Neutrophil (primary cell): Measurements from ENCODE around the gene ECM1.
A peak's percentile ranks its signal among the peaks of the same experiment; 100 is the strongest.

Experiments used
- H3K27ac ChIP-seq: fragments of 200-600 bp; sonication (generic); 2 replicates; pipeline ENCODE4 v1.5.1; 2016; ENCODE audit warnings: mild to moderate bottlenecking, moderate library complexity
- H3K27me3 ChIP-seq: fragments of 200-600 bp; sonication (generic); 2 replicates; pipeline ENCODE4 v1.6.0; 2016; ENCODE audit warnings: mild to moderate bottlenecking
- H3K36me3 ChIP-seq: fragments of 200-600 bp; sonication (generic); 2 replicates; pipeline ENCODE4 v1.5.1; 2017
- H3K4me1 ChIP-seq, 2 experiments: fragments of 200-600 bp in 1 of 2; sonication (generic) in 1 of 2; 1 replicate in 1 of 2; 2 replicates in 1 of 2; pipeline versions ENCODE4 v1.5.1 to v1.6.1; 2013 to 2016; ENCODE audit warnings: low read depth in 1 of 2, low read length in 1 of 2, mild to moderate bottlenecking in 1 of 2, moderate library complexity in 1 of 2; ENCODE audit not compliant: control insufficient read depth in 1 of 2, insufficient read depth in 1 of 2
- H3K4me3 ChIP-seq, 2 experiments: fragments of 200-600 bp in 1 of 2; sonication (generic) in 1 of 2; 1 replicate in 1 of 2; 2 replicates in 1 of 2; pipeline ENCODE4 v1.5.1; 2013 to 2016; ENCODE audit warnings: low read depth in 1 of 2, low read length in 1 of 2, mild to moderate bottlenecking in 1 of 2, moderate library complexity in 1 of 2
- H3K9me3 ChIP-seq: fragments of 200-600 bp; sonication (generic); 2 replicates; pipeline ENCODE4 v1.5.1; 2016
- TF ChIP-seq, protein P1 (sequence below): fragments of 200-600 bp; sonication (generic); IDR thresholded peaks from 2 replicates; pipeline ENCODE4 v1.5.1; 2016; ENCODE audit warnings: antibody characterized with exemption

The ECM1 gene

DNA sequence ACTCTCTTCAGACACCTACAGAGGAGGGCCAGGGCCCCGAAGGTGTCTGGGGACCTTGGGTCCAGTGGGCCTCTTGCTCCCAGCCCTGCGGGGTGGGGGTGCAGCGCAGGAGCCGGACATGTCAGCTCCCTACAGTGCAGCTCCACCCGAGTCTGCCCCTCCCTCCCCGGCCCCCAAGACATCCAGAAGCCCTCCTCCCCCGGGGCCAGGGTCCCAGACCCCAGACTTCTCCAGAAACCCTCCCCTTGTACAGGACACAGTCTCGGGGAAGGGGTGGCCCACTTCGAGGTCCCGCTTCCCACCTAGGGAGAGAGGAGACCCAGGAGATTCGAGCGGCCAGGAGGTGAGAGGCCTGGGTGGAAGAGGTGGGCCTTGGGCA lies 45.0 kb downstream of the ECM1 start:
- H3K4me1 ChIP-seq = peaks cover 57 to 60% of the 10 kb centered on the region in 2 experiments
- TF ChIP-seq, protein P1, sequence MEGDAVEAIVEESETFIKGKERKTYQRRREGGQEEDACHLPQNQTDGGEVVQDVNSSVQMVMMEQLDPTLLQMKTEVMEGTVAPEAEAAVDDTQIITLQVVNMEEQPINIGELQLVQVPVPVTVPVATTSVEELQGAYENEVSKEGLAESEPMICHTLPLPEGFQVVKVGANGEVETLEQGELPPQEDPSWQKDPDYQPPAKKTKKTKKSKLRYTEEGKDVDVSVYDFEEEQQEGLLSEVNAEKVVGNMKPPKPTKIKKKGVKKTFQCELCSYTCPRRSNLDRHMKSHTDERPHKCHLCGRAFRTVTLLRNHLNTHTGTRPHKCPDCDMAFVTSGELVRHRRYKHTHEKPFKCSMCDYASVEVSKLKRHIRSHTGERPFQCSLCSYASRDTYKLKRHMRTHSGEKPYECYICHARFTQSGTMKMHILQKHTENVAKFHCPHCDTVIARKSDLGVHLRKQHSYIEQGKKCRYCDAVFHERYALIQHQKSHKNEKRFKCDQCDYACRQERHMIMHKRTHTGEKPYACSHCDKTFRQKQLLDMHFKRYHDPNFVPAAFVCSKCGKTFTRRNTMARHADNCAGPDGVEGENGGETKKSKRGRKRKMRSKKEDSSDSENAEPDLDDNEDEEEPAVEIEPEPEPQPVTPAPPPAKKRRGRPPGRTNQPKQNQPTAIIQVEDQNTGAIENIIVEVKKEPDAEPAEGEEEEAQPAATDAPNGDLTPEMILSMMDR = no peak
- H3K27me3 ChIP-seq = peaks cover 26% of the 10 kb centered on the region
- peak overlapping the region; percentile 51 to 65 for H3K4me3 ChIP-seq
- H3K27ac ChIP-seq = peak overlapping the region; percentile 90
- H3K36me3 ChIP-seq = peaks cover 39% of the 10 kb centered on the region
- H3K9me3 ChIP-seq = no peaks in the 10 kb centered on the region

DNA sequence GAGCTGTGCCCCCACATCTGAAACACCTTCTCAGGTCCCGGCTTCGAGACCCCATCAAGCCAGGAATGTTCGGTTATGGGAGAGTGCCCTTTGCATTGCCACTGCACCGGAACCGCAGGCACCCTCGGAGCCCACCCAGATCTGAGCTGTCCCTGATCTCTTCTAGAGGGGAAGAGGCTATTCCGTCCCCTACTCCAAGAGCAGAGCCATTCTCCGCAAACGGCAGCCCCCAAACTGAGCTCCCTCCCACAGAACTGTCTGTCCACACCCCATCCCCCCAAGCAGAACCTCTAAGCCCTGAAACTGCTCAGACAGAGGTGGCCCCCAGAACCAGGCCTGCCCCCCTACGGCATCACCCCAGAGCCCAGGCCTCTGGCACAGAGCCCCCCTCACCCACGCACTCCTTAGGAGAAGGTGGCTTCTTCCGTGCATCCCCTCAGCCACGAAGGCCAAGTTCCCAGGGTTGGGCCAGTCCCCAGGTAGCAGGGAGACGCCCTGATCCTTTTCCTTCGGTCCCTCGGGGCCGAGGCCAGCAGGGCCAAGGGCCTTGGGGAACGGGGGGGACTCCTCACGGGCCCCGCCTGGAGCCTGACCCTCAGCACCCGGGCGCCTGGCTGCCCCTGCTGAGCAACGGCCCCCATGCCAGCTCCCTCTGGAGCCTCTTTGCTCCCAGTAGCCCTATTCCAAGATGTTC lies 45.6 kb downstream of the ECM1 start:
- H3K27ac ChIP-seq = peak overlapping the region; percentile 90
- H3K9me3 ChIP-seq = no peaks in the 10 kb centered on the region
- peak overlapping the region; percentile 51 to 65 for H3K4me3 ChIP-seq
- TF ChIP-seq, protein P1 = no peak
- H3K36me3 ChIP-seq = peaks cover 45% of the 10 kb centered on the region
- H3K4me1 ChIP-seq = peaks cover 55 to 62% of the 10 kb centered on the region in 2 experiments
- H3K27me3 ChIP-seq = peaks cover 19% of the 10 kb centered on the region

DNA sequence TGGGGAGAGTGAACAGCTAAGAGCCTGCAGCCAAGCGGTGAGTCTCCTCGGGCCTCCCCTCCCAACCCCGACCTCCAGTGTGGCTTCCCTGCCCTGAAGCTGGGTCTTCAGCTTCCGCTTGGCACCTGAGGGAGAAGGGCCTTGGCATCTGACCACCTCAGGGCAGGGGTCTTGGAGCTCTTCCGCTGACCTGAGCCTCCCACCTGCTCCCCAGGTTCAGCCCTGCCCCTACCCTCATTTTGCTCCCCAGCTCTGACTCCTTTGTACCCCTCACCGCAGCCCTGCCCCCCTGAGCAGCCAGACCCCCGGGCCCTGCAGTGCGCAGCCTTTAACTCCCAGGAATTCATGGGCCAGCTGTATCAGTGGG lies 46.2 kb downstream of the ECM1 start:
- no peaks in the 10 kb centered on the region for H3K9me3 ChIP-seq
- H3K4me1 ChIP-seq = peaks cover 58 to 63% of the 10 kb centered on the region in 2 experiments
- peaks cover 15% of the 10 kb centered on the region for H3K27me3 ChIP-seq
- TF ChIP-seq, protein P1 = no peak
- H3K36me3 ChIP-seq = peaks cover 50% of the 10 kb centered on the region
- peak overlapping the region; percentile 90 for H3K27ac ChIP-seq
- H3K4me3 ChIP-seq = no peak overlapping the region

DNA sequence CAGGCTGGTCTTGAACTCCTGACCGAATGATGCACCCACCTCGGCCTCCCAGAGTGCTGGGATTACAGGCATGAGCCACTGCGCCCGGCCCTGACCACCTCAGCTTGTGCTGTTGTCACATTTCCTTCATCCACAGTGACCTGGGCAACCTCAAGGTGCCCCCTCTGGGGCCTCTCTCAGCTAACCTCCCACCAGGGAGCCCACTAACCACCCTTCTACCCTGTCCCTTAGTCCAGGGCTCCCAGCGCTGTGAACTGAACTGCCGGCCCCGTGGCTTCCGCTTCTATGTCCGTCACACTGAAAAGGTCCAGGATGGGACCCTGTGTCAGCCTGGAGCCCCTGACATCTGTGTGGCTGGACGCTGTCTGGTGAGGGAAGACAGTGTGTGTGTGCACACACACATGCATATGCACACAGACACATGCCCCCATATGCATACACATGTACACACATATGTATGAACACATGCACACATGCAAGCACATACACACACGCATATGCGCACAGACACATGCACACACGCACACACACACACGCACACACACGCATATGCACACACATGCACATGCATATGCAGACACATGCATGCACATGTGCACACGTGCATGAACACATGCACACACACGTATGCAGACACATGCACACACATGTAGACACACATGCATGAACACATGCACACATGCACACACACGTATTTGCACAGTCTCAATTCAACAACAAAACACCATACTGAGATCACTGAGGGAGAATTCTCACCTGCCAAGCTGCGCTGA lies 47.5 kb downstream of the ECM1 start:
- H3K4me1 ChIP-seq = peaks cover 61 to 64% of the 10 kb centered on the region in 2 experiments
- peaks cover 63% of the 10 kb centered on the region for H3K36me3 ChIP-seq
- H3K27ac ChIP-seq = peak overlapping the region; percentile 13
- H3K27me3 ChIP-seq = peaks cover 3% of the 10 kb centered on the region
- TF ChIP-seq, protein P1 = no peak
- H3K4me3 ChIP-seq = no peak overlapping the region
- H3K9me3 ChIP-seq = no peaks in the 10 kb centered on the region

DNA sequence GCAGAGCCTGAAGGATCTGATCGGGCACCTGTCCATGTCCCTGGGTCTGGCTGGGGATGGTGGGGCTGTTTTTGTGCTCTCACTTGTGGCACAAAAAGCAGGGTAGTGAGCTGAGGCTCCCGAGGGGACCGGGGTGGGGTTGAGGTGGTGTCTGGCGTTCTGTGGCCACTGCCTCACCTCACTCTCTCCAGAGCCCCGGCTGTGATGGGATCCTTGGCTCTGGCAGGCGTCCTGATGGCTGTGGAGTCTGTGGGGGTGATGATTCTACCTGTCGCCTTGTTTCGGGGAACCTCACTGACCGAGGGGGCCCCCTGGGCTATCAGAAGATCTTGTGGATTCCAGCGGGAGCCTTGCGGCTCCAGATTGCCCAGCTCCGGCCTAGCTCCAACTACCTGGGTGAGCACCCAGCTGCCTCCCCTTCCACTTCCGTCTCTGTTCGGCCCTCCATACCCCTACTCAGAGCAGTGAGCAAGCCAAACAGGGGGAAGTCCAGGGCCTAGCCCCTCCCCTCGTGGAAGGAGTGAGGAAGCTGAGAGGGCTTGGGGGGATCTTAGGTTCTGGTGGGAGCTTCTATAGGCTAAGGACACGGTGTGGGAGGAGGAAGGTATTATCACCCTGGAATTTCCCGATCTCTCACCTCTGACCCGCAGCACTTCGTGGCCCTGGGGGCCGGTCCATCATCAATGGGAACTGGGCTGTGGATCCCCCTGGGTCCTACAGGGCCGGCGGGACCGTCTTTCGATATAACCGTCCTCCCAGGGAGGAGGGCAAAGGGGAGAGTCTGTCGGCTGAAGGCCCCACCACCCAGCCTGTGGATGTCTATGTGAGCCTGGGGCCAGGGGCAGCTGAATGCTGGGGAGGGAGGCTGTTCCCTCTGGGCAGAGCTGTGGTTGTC lies 48.3 kb downstream of the ECM1 start:
- no peaks in the 10 kb centered on the region for H3K9me3 ChIP-seq
- peaks cover 69% of the 10 kb centered on the region for H3K36me3 ChIP-seq
- H3K4me3 ChIP-seq = no peak overlapping the region
- H3K27ac ChIP-seq = peak overlapping the region; percentile 18
- H3K4me1 ChIP-seq = peaks cover 61 to 64% of the 10 kb centered on the region in 2 experiments
- no peaks in the 10 kb centered on the region for H3K27me3 ChIP-seq
- TF ChIP-seq, protein P1 = no peak
